ENCODE measurements around the gene BRD8. TPM values are rescaled to one million over a fixed set of nuclear protein-coding genes. Genes with fewer than 3 reads are reported as not detected.

BRD8 gene
- total RNA-seq, 1 donor from 2014 or later: 12.1 TPM

GRCh38 chr5:138139781-138140090 is 38.7 kb downstream of the BRD8 start:
- H3K4me3 ChIP-seq (ENCODE audit: low read depth, low read length): no peak overlapping the region
- no peaks in the 10 kb centered on the region for H3K36me3 ChIP-seq (ENCODE audit: control insufficient read depth, insufficient read depth, low read length)
- H3K27me3 ChIP-seq (ENCODE audit: control insufficient read depth, insufficient read depth, low read length): no peaks in the 10 kb centered on the region
- TF ChIP-seq, protein P1, sequence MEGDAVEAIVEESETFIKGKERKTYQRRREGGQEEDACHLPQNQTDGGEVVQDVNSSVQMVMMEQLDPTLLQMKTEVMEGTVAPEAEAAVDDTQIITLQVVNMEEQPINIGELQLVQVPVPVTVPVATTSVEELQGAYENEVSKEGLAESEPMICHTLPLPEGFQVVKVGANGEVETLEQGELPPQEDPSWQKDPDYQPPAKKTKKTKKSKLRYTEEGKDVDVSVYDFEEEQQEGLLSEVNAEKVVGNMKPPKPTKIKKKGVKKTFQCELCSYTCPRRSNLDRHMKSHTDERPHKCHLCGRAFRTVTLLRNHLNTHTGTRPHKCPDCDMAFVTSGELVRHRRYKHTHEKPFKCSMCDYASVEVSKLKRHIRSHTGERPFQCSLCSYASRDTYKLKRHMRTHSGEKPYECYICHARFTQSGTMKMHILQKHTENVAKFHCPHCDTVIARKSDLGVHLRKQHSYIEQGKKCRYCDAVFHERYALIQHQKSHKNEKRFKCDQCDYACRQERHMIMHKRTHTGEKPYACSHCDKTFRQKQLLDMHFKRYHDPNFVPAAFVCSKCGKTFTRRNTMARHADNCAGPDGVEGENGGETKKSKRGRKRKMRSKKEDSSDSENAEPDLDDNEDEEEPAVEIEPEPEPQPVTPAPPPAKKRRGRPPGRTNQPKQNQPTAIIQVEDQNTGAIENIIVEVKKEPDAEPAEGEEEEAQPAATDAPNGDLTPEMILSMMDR (IDR thresholded peaks at IDR 0.05; ENCODE audit: insufficient read depth, low read length, severe bottlenecking): no peak
- DNase-seq (ENCODE audit: low read depth): no peak
- FAIRE-seq: no peak

GRCh38 chr5:138138949-138139780 is 39.3 kb downstream of the BRD8 start, which contains the start of gene NME5:
NME5 (minus strand) TSS chr5:138139428; CDS start chr5:138138780, 648 bp downstream.
- Histone ChIP-seq H3K27me3 (ENCODE audit: control insufficient read depth, insufficient read depth, low read length) (no peaks in the 10 kb centered on the region), H3K36me3 (ENCODE audit: control insufficient read depth, insufficient read depth, low read length) (no peaks in the 10 kb centered on the region), H3K4me3 (ENCODE audit: low read depth, low read length) (peak within 1 kb of the TSS; percentile 46)
- TF ChIP-seq, protein P1 (IDR thresholded peaks at IDR 0.05; ENCODE audit: insufficient read depth, low read length, severe bottlenecking): no peak
- FAIRE-seq (no peak), DNase-seq (ENCODE audit: low read depth) (peak; percentile 53)

DNA sequence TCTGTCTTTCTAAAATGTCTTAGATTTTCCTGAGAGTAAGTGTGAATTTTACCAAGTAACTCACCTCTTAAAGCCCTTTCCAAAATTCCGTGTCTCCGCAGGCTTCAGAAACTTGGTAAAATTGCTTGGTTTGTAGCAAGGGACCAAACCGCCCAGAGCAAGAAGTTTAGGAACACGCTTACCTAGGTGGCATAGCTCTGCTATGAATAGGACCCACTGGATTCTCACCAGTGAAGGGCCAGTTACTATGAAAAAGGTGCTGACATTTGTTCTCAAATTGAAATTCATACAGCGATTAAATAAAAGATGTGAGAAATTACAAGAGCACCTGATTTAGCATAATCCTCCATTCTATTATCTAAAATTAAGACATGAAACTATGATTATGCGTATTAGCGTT is 45.9 kb downstream of the BRD8 start:
- FAIRE-seq: no peak
- H3K4me3 ChIP-seq (ENCODE audit: low read depth, low read length): no peak overlapping the region
- H3K27me3 ChIP-seq (ENCODE audit: control insufficient read depth, insufficient read depth, low read length): no peaks in the 10 kb centered on the region
- no peaks in the 10 kb centered on the region for H3K36me3 ChIP-seq (ENCODE audit: control insufficient read depth, insufficient read depth, low read length)
- no peak for DNase-seq (ENCODE audit: low read depth)
- TF ChIP-seq, protein P1 (IDR thresholded peaks at IDR 0.05; ENCODE audit: insufficient read depth, low read length, severe bottlenecking): no peak

GRCh38 chr5:138129347-138129746 is 49.1 kb downstream of the BRD8 start:
- no peak for FAIRE-seq
- no peak for DNase-seq (ENCODE audit: low read depth)
- Histone ChIP-seq H3K4me3 (ENCODE audit: low read depth, low read length) (no peak overlapping the region), H3K36me3 (ENCODE audit: control insufficient read depth, insufficient read depth, low read length) (no peaks in the 10 kb centered on the region), H3K27me3 (ENCODE audit: control insufficient read depth, insufficient read depth, low read length) (no peaks in the 10 kb centered on the region)
- TF ChIP-seq, protein P1 (IDR thresholded peaks at IDR 0.05; ENCODE audit: insufficient read depth, low read length, severe bottlenecking): no peak

DNA sequence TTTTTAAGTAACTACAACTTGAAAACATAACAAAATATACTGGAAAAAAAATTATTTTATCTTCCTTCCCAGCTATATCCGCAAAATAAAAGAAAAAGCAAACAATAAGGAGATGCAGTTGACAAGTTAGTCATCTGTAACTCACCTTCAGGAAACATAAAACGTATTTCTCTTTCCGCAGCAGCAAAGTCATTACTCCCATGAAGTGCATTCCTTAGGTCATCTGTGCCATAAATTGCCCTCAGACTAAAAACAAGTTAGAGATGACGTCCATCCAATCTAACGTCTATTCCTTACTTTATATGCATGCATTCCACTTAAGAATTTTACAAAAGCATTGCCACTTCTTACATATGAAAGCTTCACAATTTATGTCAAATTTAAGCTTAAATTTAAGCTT is 50.1 kb downstream of the BRD8 start:
- no peak for DNase-seq (ENCODE audit: low read depth)
- FAIRE-seq: no peak
- Histone ChIP-seq H3K4me3 (ENCODE audit: low read depth, low read length) (no peak overlapping the region), H3K27me3 (ENCODE audit: control insufficient read depth, insufficient read depth, low read length) (no peaks in the 10 kb centered on the region), H3K36me3 (ENCODE audit: control insufficient read depth, insufficient read depth, low read length) (no peaks in the 10 kb centered on the region)
- TF ChIP-seq, protein P1 (IDR thresholded peaks at IDR 0.05; ENCODE audit: insufficient read depth, low read length, severe bottlenecking): no peak

GRCh38 chr5:138115254-138115653 is 63.2 kb downstream of the BRD8 start:
- TF ChIP-seq, protein P1 (IDR thresholded peaks at IDR 0.05; ENCODE audit: insufficient read depth, low read length, severe bottlenecking): no peak
- no peak for FAIRE-seq
- Histone ChIP-seq H3K27me3 (ENCODE audit: control insufficient read depth, insufficient read depth, low read length) (no peaks in the 10 kb centered on the region), H3K4me3 (ENCODE audit: low read depth, low read length) (no peak overlapping the region), H3K36me3 (ENCODE audit: control insufficient read depth, insufficient read depth, low read length) (no peaks in the 10 kb centered on the region)
- no peak for DNase-seq (ENCODE audit: low read depth)

Measured in bronchial epithelial cell (primary cell).